ENCODE measurements around the gene MAP4K3. TPM values are rescaled to one million over a fixed set of nuclear protein-coding genes. Genes with fewer than 3 reads are reported as not detected.

The MAP4K3 gene
- total and polyA plus RNA-seq, 2 of the 8 experiments (the other 6 are each of a cell fraction or from before 2014, with no cell fraction given): 11.4 to 63.0 TPM

DNA sequence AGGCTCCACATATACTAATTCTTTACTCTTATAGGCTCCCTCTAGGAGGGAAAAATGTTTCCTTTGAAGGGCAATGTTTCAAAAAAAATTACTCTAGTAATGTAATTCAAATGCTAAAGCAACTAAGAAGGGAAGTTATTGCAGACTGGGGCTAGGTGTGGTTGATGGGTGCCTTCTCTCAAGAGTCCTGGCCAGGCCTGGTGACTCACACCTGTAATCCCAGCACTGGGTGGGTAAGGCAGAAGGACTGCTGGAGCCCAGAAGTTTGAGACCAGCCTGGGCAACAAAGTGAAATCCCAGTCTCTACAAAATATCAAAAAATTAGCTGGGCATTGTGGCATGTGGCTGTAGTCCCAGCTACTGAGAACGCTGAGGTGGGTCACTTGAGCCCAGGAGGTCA, 162.1 kb downstream of the MAP4K3 start:
- no peak for FAIRE-seq
- Histone ChIP-seq H4K91ac (replicated peaks; ENCODE audit: insufficient read length, low read length) (no peak overlapping the region), H2BK120ac (replicated peaks; ENCODE audit: low read depth, low read length) (no peak overlapping the region), H3K4me2 (ENCODE audit: insufficient read depth in 1 of 2, low read depth in 2 of 2, low read length in 2 of 2) (no peak overlapping the region), H2AK5ac (ENCODE audit: low read depth, low read length) (no peak overlapping the region), H3K4ac (replicated peaks; ENCODE audit: insufficient read length, low read depth, low read length) (no peak overlapping the region), H3K79me2 (ENCODE audit: control insufficient read depth in 1 of 2, insufficient read depth in 2 of 2, low read length in 2 of 2) (no peaks in the 10 kb centered on the region), H3K36me3 (ENCODE audit: control insufficient read depth in 2 of 4, insufficient read depth in 4 of 4, low read length in 3 of 4) (peaks cover 6 to 34% (median 16%) of the 10 kb centered on the region in 4 experiments; a peak in 6 of 8 replicates), H3K79me1 (ENCODE audit: low read depth, low read length) (no peaks in the 10 kb centered on the region), H2BK15ac (ENCODE audit: low read length) (no peak overlapping the region), H4K5ac (ENCODE audit: insufficient read length, low read depth, low read length) (no peak overlapping the region), H4K8ac (ENCODE audit: extremely low read depth, insufficient read depth, low read length) (no peak overlapping the region), H3K4me3 (ENCODE audit: extremely low read depth in 1 of 4, insufficient read depth in 2 of 4, low read depth in 3 of 4, low read length in 4 of 4) (no peak overlapping the region), H2AFZ (ENCODE audit: low read length) (no peak overlapping the region), H3K18ac (ENCODE audit: extremely low read depth, low read length) (no peak overlapping the region), H3K27me3 (replicated peaks in 1 of 4; ENCODE audit: control insufficient read depth in 3 of 4, extremely low read depth in 1 of 4, insufficient read depth in 3 of 4, low read length in 3 of 4) (no peaks in the 10 kb centered on the region), H3K14ac (ENCODE audit: insufficient read length) (no peak overlapping the region), H3K23ac (ENCODE audit: insufficient read length) (no peak overlapping the region), H2BK12ac (ENCODE audit: low read depth, low read length) (no peak overlapping the region), H4K20me1 (replicated peaks in 1 of 2; ENCODE audit: control insufficient read depth in 1 of 2, insufficient read depth in 2 of 2, low read length in 2 of 2) (no peaks in the 10 kb centered on the region), H2BK5ac (ENCODE audit: low read depth, low read length) (no peak overlapping the region), H3K4me1 (replicated peaks in 1 of 4; ENCODE audit: control insufficient read depth in 3 of 4, insufficient read depth in 4 of 4, low read length in 3 of 4) (no peaks in the 10 kb centered on the region), H3K9ac (replicated peaks in 1 of 4; ENCODE audit: extremely low read depth in 1 of 4, low read depth in 3 of 4, low read length in 3 of 4) (no peak overlapping the region), H3K27ac (ENCODE audit: low read depth, low read length) (no peak overlapping the region), H3K56ac (replicated peaks; ENCODE audit: insufficient read length, low read depth, low read length) (no peak overlapping the region), H3K9me3 (ENCODE audit: insufficient read depth in 2 of 2, low read depth in 1 of 2, low read length in 1 of 2) (no peaks in the 10 kb centered on the region), H2BK20ac (ENCODE audit: low read length) (no peak overlapping the region), H3K23me2 (ENCODE audit: low read depth, low read length) (no peaks in the 10 kb centered on the region)
- ChIA-PET CTCF (ENCODE audit: partially characterized antibody) (no interaction called here), POLR2A (ENCODE audit: partially characterized antibody) (no interaction called here)
- no peak for DNase-seq (ENCODE audit: low read depth in 1 of 2, low spot score in 2 of 2)
- WGBS, 2 experiments (ENCODE audit: extremely low coverage in 1 of 2, insufficient coverage in 1 of 2, insufficient read length in 1 of 2, insufficient replicate concordance in 2 of 2, low coverage in 1 of 2, low lambda C conversion rate in 2 of 2, missing lambda C conversion rate in 1 of 2): 84% methylated on average over 1 of the region's 1 CpG; no CpG with 5 or more reads in 1 of the 2 experiments
- TF ChIP-seq TCF12 (IDR thresholded peaks at IDR 0.05; ENCODE audit: low read depth, low read length) (no peak), KDM1A (IDR thresholded peaks at IDR 0.05; ENCODE audit: borderline replicate concordance, low read length) (no peak), CHD1 (IDR thresholded peaks at IDR 0.05; ENCODE audit: low read depth, low read length) (no peak), SIN3A (conservative IDR thresholded peaks at IDR 0.05 in 1 of 2, IDR thresholded peaks at IDR 0.05 in 1 of 2; ENCODE audit: low read depth in 1 of 2, low read length in 2 of 2) (no peak), CHD2 (IDR thresholded peaks at IDR 0.05; ENCODE audit: low read length) (no peak), TBP (IDR thresholded peaks at IDR 0.05; ENCODE audit: low read depth, low read length) (no peak), CTCF (IDR thresholded peaks at IDR 0.05; ENCODE audit: control extremely low read depth in 1 of 3, insufficient read depth in 1 of 3, low read depth in 1 of 3, low read length in 3 of 3) (no peak), SUZ12 (IDR thresholded peaks at IDR 0.05; ENCODE audit: low read length) (no peak), E2F6 (IDR thresholded peaks at IDR 0.05) (no peak), EZH2 (IDR thresholded peaks at IDR 0.05; ENCODE audit: low read depth, low read length, severe bottlenecking) (no peak), KDM5A (IDR thresholded peaks at IDR 0.05; ENCODE audit: low read length) (no peak)
